ENCODE measurements around the gene SH3PXD2A.
"Not testable (repeated sequence)": the region's sequence is repeated elsewhere in the genome, so short reads cannot be mapped to it uniquely, and the experiment has no call there.

The SH3PXD2A gene

DNA sequence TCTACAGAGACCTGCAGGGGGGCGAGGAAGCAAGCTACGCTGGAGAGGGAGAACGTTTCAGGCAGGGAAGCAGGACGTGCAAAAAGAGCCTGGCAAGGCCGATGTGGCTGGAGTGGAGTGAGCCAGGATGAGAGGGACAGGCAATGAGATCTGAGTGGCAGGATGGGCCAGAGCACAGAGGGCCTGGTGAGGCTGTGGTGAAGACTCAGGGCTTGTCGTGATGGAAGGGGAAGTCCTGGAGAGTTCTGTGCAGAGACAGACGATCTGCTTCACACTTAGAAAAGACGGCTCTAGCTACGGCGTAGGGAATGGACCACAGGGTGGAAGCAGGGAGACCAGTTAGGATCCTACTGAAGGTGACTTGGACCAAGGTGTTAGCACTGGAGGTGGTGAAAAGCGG, 87.0 kb downstream of the SH3PXD2A start:
- H3K36me3 Mint-ChIP-seq = no peaks in the 10 kb centered on the region
- no peaks in the 10 kb centered on the region for H3K27me3 Mint-ChIP-seq
- H3K9me3 Mint-ChIP-seq = no peaks in the 10 kb centered on the region
- peaks cover 78% of the 10 kb centered on the region for H3K4me1 Mint-ChIP-seq
- no peak overlapping the region for H3K27ac Mint-ChIP-seq
- no peak overlapping the region for H3K4me3 Mint-ChIP-seq

GRCh38 chr10:103767756-103768155, 87.6 kb downstream of the SH3PXD2A start:
- no peak overlapping the region for H3K4me3 Mint-ChIP-seq
- H3K4me1 Mint-ChIP-seq = peaks cover 83% of the 10 kb centered on the region
- H3K27me3 Mint-ChIP-seq = no peaks in the 10 kb centered on the region
- no peaks in the 10 kb centered on the region for H3K9me3 Mint-ChIP-seq
- no peak overlapping the region for H3K27ac Mint-ChIP-seq
- no peaks in the 10 kb centered on the region for H3K36me3 Mint-ChIP-seq

DNA sequence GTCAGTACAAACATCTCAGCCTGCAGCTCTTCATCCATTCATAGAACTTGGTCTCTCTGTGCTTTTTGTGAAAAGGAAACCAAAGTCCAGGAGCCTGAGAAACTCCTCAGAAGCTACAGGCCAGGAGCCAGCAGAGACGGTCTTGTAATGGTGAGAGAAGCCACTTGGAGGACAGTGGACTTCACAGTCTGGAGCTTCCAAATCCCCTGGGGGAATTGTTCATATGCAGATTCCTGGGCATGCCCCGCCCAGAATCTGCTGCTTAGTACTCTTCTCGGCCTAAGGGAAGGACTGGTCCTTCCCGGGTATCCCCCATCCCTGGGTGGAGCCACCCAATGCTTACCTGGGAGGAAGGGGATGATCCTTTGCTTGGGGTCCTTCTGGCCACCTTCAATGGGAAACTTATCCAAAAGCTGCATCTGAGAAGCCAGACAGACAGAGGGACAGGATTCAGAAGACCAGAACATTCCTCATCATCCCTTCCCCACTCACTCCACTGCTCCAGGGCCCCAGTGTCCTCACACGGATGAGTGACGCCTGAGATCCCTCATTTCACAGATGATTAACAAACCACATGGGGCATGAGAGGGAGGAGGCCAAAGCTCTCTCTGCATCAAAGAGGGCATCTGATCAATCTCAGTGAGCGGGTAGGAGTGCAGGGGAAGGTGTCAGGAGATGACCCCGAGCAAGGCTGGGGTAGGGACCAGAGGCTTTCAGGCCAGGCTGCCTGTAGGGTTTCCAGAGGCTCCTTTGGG, 88.4 kb downstream of the SH3PXD2A start:
- H3K27ac Mint-ChIP-seq = no peak overlapping the region
- H3K4me3 Mint-ChIP-seq = no peak overlapping the region
- peaks cover 79% of the 10 kb centered on the region for H3K4me1 Mint-ChIP-seq
- no peaks in the 10 kb centered on the region for H3K9me3 Mint-ChIP-seq
- H3K36me3 Mint-ChIP-seq = no peaks in the 10 kb centered on the region
- no peaks in the 10 kb centered on the region for H3K27me3 Mint-ChIP-seq

- no peaks in the 10 kb centered on the region for H3K36me3 Mint-ChIP-seq
- H3K27ac Mint-ChIP-seq = peak overlapping the region; percentile 13
- no peaks in the 10 kb centered on the region for H3K27me3 Mint-ChIP-seq
- H3K4me3 Mint-ChIP-seq = peak overlapping the region; percentile 19
- H3K4me1 Mint-ChIP-seq = peaks cover 72% of the 10 kb centered on the region
- no peaks in the 10 kb centered on the region for H3K9me3 Mint-ChIP-seq
These were observed 89.4 kb downstream of the SH3PXD2A start for GRCh38 chr10:103765981-103766380.

DNA sequence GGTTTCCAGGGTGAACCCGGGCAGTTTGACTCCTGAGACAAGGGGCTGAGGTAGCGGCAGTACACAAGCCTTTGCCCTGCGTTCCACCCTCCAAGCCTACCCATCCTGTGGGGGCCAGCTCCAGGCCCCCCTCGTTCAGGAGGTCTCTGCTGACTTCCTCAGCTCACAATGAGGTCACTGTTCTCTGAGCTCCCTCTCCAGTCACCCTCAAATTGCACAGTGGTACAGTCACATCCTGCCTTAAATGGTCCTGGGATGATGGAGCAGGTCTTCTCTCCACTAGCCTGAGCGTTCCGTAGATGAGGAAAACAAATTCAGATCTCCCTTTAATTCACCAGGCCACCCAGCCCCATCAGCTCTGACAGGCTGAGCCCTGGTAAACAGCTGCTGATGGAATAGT, 90.2 kb downstream of the SH3PXD2A start:
- no peak overlapping the region for H3K27ac Mint-ChIP-seq
- peak overlapping the region; percentile 19 for H3K4me3 Mint-ChIP-seq
- peaks cover 69% of the 10 kb centered on the region for H3K4me1 Mint-ChIP-seq
- no peaks in the 10 kb centered on the region for H3K27me3 Mint-ChIP-seq
- no peaks in the 10 kb centered on the region for H3K36me3 Mint-ChIP-seq
- H3K9me3 Mint-ChIP-seq = no peaks in the 10 kb centered on the region

DNA sequence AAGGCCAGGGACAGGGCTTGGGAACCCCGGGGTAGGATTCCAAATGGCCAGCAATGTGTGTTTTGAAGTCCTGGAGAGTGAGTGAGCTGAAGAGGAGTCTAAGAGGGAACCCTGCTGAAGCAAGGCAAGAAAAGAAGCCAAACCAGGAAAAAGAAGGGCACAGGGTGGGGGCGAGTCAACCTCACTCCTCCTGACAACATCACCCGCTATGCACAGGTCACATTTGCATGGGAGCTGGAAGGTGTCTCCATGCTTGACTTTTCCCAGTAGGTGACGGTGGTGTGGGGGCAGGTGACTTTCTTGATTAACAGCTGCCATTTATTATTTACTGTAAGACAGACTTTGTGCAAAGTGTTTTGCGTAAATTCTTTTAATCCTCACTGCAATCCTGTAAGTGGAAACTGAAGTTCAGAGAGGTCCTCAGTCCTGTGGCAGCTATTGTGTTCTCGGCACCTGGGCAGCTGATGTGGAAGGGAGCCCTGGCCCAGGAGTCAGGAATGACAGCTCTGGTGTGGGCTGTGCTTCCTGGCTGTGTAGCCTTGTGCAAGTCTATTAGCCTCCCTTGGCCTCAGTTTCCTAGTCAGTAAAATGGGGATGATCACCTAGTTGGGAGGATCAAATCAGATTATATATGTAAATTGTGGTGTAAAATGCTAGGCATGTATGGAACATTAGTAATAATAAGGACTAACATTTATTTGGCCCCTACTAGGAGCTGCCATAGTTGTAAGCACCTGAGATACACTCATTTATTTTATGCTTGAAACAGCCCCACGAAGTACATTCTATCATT, 90.9 kb downstream of the SH3PXD2A start:
- H3K27me3 Mint-ChIP-seq = no peaks in the 10 kb centered on the region
- peak overlapping the region; percentile 45 for H3K4me3 Mint-ChIP-seq
- H3K9me3 Mint-ChIP-seq = no peaks in the 10 kb centered on the region
- H3K4me1 Mint-ChIP-seq = peaks cover 68% of the 10 kb centered on the region
- peak overlapping the region; percentile 72 for H3K27ac Mint-ChIP-seq
- H3K36me3 Mint-ChIP-seq = no peaks in the 10 kb centered on the region

GRCh38 chr10:103763374-103764202, 91.8 kb downstream of the SH3PXD2A start:
- Mint-ChIP-seq H3K9me3 (no peaks in the 10 kb centered on the region), H3K4me3 (peak overlapping the region; percentile 45), H3K27me3 (no peaks in the 10 kb centered on the region), H3K27ac (peak overlapping the region; percentile 72), H3K4me1 (peaks cover 69% of the 10 kb centered on the region), H3K36me3 (no peaks in the 10 kb centered on the region)

DNA sequence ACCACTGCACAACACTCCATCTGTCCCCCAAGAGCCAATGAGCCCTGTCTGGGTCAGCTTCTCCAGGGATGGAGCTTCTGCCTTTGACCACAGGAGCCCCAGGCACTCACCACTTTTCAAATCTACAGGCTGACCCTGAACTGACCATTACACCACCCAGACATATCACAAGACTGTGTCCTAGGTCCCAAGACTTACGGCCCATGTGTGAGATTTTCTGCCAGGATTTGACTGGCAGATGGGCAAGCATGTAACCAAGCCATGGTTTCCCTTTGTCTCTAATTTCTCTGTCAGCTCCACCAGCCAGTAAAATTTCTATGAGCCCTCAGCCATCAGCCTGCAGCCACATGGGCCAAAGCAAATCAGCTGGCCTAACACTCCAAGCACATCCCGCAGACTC, 92.5 kb downstream of the SH3PXD2A start:
- Mint-ChIP-seq H3K9me3 (no peaks in the 10 kb centered on the region), H3K36me3 (no peaks in the 10 kb centered on the region), H3K27ac (no peak overlapping the region), H3K4me3 (no peak overlapping the region), H3K4me1 (peaks cover 69% of the 10 kb centered on the region), H3K27me3 (no peaks in the 10 kb centered on the region)

GRCh38 chr10:103762162-103762561, 93.2 kb downstream of the SH3PXD2A start:
- Mint-ChIP-seq H3K36me3 (no peaks in the 10 kb centered on the region), H3K4me1 (peaks cover 71% of the 10 kb centered on the region), H3K27me3 (no peaks in the 10 kb centered on the region), H3K9me3 (no peaks in the 10 kb centered on the region), H3K27ac (no peak overlapping the region), H3K4me3 (no peak overlapping the region)

DNA sequence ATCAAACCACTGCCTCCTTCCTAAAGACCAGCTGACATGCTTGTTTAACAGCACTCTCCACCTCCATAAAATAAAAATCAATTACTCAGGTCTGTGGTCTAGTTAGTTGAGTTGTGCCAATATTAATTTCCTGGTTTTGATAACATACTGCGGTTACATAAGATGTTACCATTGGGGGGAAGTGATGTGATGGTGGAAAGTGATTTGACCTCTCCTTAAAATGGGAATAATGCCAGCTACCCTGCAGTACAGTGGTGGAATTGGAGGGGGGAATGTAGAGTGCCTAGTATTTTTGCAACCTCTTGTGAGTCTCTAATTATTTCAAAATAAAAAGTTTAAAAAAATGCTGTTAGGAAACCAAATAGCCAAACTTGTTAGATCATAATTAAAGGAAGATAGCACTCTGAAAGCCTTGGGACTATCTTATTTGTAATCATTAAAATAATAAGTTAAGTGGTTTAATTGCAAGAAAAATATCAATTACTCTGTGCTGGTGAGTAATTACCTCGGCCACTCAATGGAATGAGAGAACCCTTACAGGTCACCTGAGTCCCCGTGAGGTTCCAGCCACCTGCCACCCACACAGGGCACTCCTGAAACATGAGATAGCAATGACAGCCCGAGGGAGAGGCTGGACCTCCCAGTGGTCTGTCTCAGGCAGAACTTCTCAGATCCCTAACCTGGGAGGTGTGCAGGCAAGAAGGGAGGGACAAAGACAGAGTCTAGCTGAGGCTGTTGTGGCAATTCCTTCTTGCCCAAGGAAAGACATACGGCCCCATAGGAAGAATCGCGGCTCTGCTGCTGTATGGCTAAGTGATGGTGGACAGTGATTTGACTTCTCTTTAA, 94.1 kb downstream of the SH3PXD2A start:
- peaks cover 63% of the 10 kb centered on the region for H3K4me1 Mint-ChIP-seq
- H3K9me3 Mint-ChIP-seq = no peaks in the 10 kb centered on the region
- no peak overlapping the region for H3K27ac Mint-ChIP-seq
- no peak overlapping the region for H3K4me3 Mint-ChIP-seq
- H3K36me3 Mint-ChIP-seq = no peaks in the 10 kb centered on the region
- no peaks in the 10 kb centered on the region for H3K27me3 Mint-ChIP-seq

DNA sequence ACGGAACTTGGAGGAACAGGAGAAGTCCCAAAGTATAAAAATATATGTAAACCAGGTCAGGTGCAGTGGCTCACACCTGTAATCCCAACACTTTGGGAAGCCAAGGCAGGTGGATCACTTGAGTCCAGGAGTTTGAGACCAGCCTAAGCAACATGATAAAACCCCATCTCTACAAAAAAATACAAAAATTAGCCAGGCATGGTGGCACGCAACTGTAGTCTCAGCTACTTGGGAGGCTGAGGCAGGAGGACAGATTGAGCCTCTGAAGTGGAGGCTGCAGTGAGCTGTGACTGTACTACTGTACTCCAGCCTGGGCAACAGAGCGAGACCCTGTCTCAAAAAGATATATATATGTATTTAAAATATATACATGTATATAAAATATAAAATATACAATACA, 95.1 kb downstream of the SH3PXD2A start:
- H3K27ac Mint-ChIP-seq, H3K27me3 Mint-ChIP-seq, H3K9me3 Mint-ChIP-seq, H3K36me3 Mint-ChIP-seq, H3K4me3 Mint-ChIP-seq: not testable (repeated sequence)
- H3K4me1 Mint-ChIP-seq = peaks cover 52% of the 10 kb centered on the region

- peaks cover 42% of the 10 kb centered on the region for H3K4me1 Mint-ChIP-seq
- no peaks in the 10 kb centered on the region for H3K36me3 Mint-ChIP-seq
- peak overlapping the region; percentile 69 for H3K27ac Mint-ChIP-seq
- H3K4me3 Mint-ChIP-seq = no peak overlapping the region
- no peaks in the 10 kb centered on the region for H3K9me3 Mint-ChIP-seq
- H3K27me3 Mint-ChIP-seq = no peaks in the 10 kb centered on the region
These were observed 96.1 kb downstream of the SH3PXD2A start for GRCh38 chr10:103759100-103759781.

- peak overlapping the region; percentile 62 for H3K27ac Mint-ChIP-seq
- peaks cover 33% of the 10 kb centered on the region for H3K4me1 Mint-ChIP-seq
- H3K4me3 Mint-ChIP-seq = peak overlapping the region; percentile 8
These were observed 97.1 kb downstream of the SH3PXD2A start for GRCh38 chr10:103758294-103758681.

GRCh38 chr10:103757531-103758293, 97.7 kb downstream of the SH3PXD2A start:
- Mint-ChIP-seq H3K9me3 (no peaks in the 10 kb centered on the region), H3K27ac (no peak overlapping the region), H3K4me3 (peak overlapping the region; percentile 8), H3K4me1 (peaks cover 27% of the 10 kb centered on the region), H3K27me3 (no peaks in the 10 kb centered on the region), H3K36me3 (no peaks in the 10 kb centered on the region)

More at GRCh38 chr10:103758294-103758681, 97.1 kb downstream of the SH3PXD2A start:
- no peaks in the 10 kb centered on the region for H3K9me3 Mint-ChIP-seq
- no peaks in the 10 kb centered on the region for H3K27me3 Mint-ChIP-seq
- no peaks in the 10 kb centered on the region for H3K36me3 Mint-ChIP-seq

All from activated naive CD4-positive, alpha-beta T cell treated with anti-CD3 and anti-CD28 coated beads, Interleukin-2, amount 50 U/mL, for 24 hours (primary cell).